H9 (cell line): ENCODE measurements around the gene BACE1-AS. TPM values are rescaled to one million over a fixed set of nuclear protein-coding genes. Genes with fewer than 3 reads are reported as not detected.

Experiments used
- DNase-seq: peaks from one replicate; pipeline ENCODE4 v3.0.0-alpha.2; 2017
- H2AFZ ChIP-seq: one replicate; pipeline ENCODE4 v1.6.1; 2013; ENCODE audit warnings: mild to moderate bottlenecking, low read length, control low read depth, moderate library complexity
- H2AK5ac ChIP-seq: 2 replicates; pipeline ENCODE4 v1.6.1; 2013; ENCODE audit warnings: low read length, control low read depth, mixed read lengths; ENCODE audit not compliant: insufficient read length
- H2BK120ac ChIP-seq: one replicate; pipeline ENCODE4 v1.6.1; 2013; ENCODE audit warnings: low read depth, mild to moderate bottlenecking, low read length, control low read depth, inconsistent platforms; ENCODE audit not compliant: poor library complexity, severe bottlenecking
- H2BK12ac ChIP-seq: 2 replicates; pipeline ENCODE4 v1.6.1; 2013; ENCODE audit warnings: low read length, control low read depth, mixed read lengths, low read depth; ENCODE audit not compliant: insufficient read length
- H2BK15ac ChIP-seq: 2 replicates; pipeline ENCODE4 v1.6.1; 2013; ENCODE audit warnings: low read depth, low read length, control low read depth
- H2BK20ac ChIP-seq: one replicate; pipeline ENCODE4 v1.6.1; 2013; ENCODE audit warnings: low read depth, mild to moderate bottlenecking, low read length, control low read depth, inconsistent platforms; ENCODE audit not compliant: poor library complexity, severe bottlenecking
- H2BK5ac ChIP-seq: 2 replicates; pipeline ENCODE4 v1.6.1; 2013; ENCODE audit warnings: low read length, control low read depth, mixed read lengths; ENCODE audit not compliant: insufficient read length
- H3K14ac ChIP-seq: 2 replicates; pipeline ENCODE4 v1.6.1; 2013; ENCODE audit warnings: low read length, control low read depth; ENCODE audit not compliant: insufficient read depth
- H3K18ac ChIP-seq: 2 replicates; pipeline ENCODE4 v1.6.1; 2013; ENCODE audit warnings: low read depth, mild to moderate bottlenecking, mixed read lengths, low read length, control low read depth; ENCODE audit not compliant: insufficient read length
- H3K23ac ChIP-seq: 2 replicates; pipeline ENCODE4 v1.6.1; 2013; ENCODE audit warnings: low read length, control low read depth, mixed read lengths, low read depth; ENCODE audit not compliant: insufficient read length
- H3K23me2 ChIP-seq: 2 replicates; pipeline ENCODE4 v1.6.1; 2013; ENCODE audit warnings: low read depth, mild to moderate bottlenecking, mixed read lengths, low read length, control low read depth; ENCODE audit not compliant: insufficient read length, poor library complexity, severe bottlenecking
- H3K27ac ChIP-seq: 2 replicates; pipeline ENCODE4 v1.5.1; 2013; ENCODE audit warnings: low read length, control low read depth, mixed read lengths, low read depth; ENCODE audit not compliant: insufficient read length
- H3K27me3 ChIP-seq: 2 replicates; pipeline ENCODE4 v1.6.1; 2013; ENCODE audit warnings: low read length, control low read depth, inconsistent platforms; ENCODE audit not compliant: insufficient read depth
- H3K4ac ChIP-seq: 2 replicates; pipeline ENCODE4 v1.6.1; 2013; ENCODE audit warnings: low read depth, mild to moderate bottlenecking, control low read depth, inconsistent platforms, low read length, moderate library complexity
- H3K4me1 ChIP-seq: 2 replicates; pipeline ENCODE4 v1.6.1; 2013; ENCODE audit warnings: low read length, control low read depth, inconsistent platforms; ENCODE audit not compliant: insufficient read depth
- H3K4me2 ChIP-seq: 2 replicates; pipeline ENCODE4 v1.6.1; 2013; ENCODE audit warnings: low read length, control low read depth, mixed read lengths; ENCODE audit not compliant: insufficient read length, insufficient read depth
- H3K56ac ChIP-seq: 2 replicates; pipeline ENCODE4 v1.6.1; 2013; ENCODE audit warnings: low read depth, mild to moderate bottlenecking, mixed read lengths, low read length, control low read depth; ENCODE audit not compliant: insufficient read length
- H3K79me1 ChIP-seq: 2 replicates; pipeline ENCODE4 v1.6.1; 2013; ENCODE audit warnings: low read depth, mild to moderate bottlenecking, moderate library complexity, low read length, control low read depth, inconsistent platforms; ENCODE audit not compliant: insufficient read depth, poor library complexity, severe bottlenecking
- H3K79me2 ChIP-seq: 2 replicates; pipeline ENCODE4 v1.6.1; 2013; ENCODE audit warnings: low read length, control low read depth, inconsistent platforms; ENCODE audit not compliant: insufficient read depth
- H3K9ac ChIP-seq: 2 replicates; pipeline ENCODE4 v1.6.1; 2013; ENCODE audit warnings: low read length, control low read depth, mixed read lengths; ENCODE audit not compliant: insufficient read length; ENCODE audit errors: extremely low read depth
- H3K9me3 ChIP-seq: one replicate; pipeline ENCODE4 v1.6.1; 2013; ENCODE audit warnings: low read depth, low read length, inconsistent platforms; ENCODE audit not compliant: control insufficient read depth
- H3T11ph ChIP-seq: one replicate; pipeline ENCODE4 v1.6.1; 2013; ENCODE audit warnings: mild to moderate bottlenecking, low read length, control low read depth, inconsistent platforms
- H4K20me1 ChIP-seq: one replicate; pipeline ENCODE4 v1.6.1; 2013; ENCODE audit not compliant: control insufficient read depth, insufficient read length, insufficient read depth
- H4K5ac ChIP-seq: 2 replicates; pipeline ENCODE4 v1.6.1; 2013; ENCODE audit warnings: low read depth, mild to moderate bottlenecking, mixed read lengths, low read length, control low read depth; ENCODE audit not compliant: insufficient read length
- H4K8ac ChIP-seq: replicated peaks from 2 replicates; pipeline ENCODE4 v1.6.1; 2013; ENCODE audit warnings: low read length, control low read depth, mixed read lengths, low read depth; ENCODE audit not compliant: insufficient read length
- H4K91ac ChIP-seq: 2 replicates; pipeline ENCODE4 v1.6.1; 2013; ENCODE audit warnings: low read depth, mild to moderate bottlenecking, moderate library complexity, mixed read lengths, low read length, control low read depth; ENCODE audit not compliant: insufficient read length
- H3K27ac Mint-ChIP-seq, 3 experiments: 2 replicates in 2 of 3; 3 replicates in 1 of 3; pipeline ENCODE4 v1.8.0; 2020 to 2021; ENCODE audit warnings: mixed read lengths in 3 of 3, mild to moderate bottlenecking in 1 of 3, moderate library complexity in 1 of 3
- H3K27me3 Mint-ChIP-seq: 2 replicates; pipeline ENCODE4 v1.8.0; 2021; ENCODE audit warnings: low read depth, mild to moderate bottlenecking, moderate library complexity, mixed read lengths
- H3K36me3 Mint-ChIP-seq, 3 experiments: 2 replicates in 2 of 3; 3 replicates in 1 of 3; pipeline ENCODE4 v1.8.0; 2020 to 2021; ENCODE audit warnings: low read depth in 3 of 3, mixed read lengths in 3 of 3; ENCODE audit not compliant: insufficient read depth in 1 of 3
- H3K4me1 Mint-ChIP-seq, 2 experiments: 2 replicates each; pipeline ENCODE4 v1.8.0; 2020; ENCODE audit warnings: mixed read lengths in 2 of 2
- H3K4me3 Mint-ChIP-seq, 2 experiments: 2 replicates in 1 of 2; 3 replicates in 1 of 2; pipeline ENCODE4 v1.8.0; 2020 to 2021; ENCODE audit warnings: mild to moderate bottlenecking in 2 of 2, mixed read lengths in 2 of 2, moderate library complexity in 1 of 2
- H3K9me3 Mint-ChIP-seq, 2 experiments: 2 replicates in 1 of 2; 3 replicates in 1 of 2; pipeline ENCODE4 v1.8.0; 2020; ENCODE audit warnings: mild to moderate bottlenecking in 2 of 2, mixed read lengths in 2 of 2, moderate library complexity in 1 of 2
- CTCF ChIP-seq: fragments of 200-600 bp; sonication (generic); conservative IDR thresholded peaks from 3 replicates; pipeline ENCODE4 v1.8.0; 2021; ENCODE audit warnings: antibody characterized with exemption, mild to moderate bottlenecking
- WGBS: extraction: QIAGEN DNeasy Blood & Tissue Kit; methylation state at CpG from one replicate; pipeline ENCODE4 v1.1.7; 2013; ENCODE audit warnings: missing lambda C conversion rate, low lambda C conversion rate, mixed read lengths; ENCODE audit not compliant: insufficient read length; ENCODE audit errors: extremely low coverage; 5-methylcytosine and 5-hydroxymethylcytosine counted together
- total RNA-seq: library from RNA; stranded (reverse); gene quantifications from 2 replicates; pipeline ENCODE4 v1.2.1, GENCODE V29; 2021

BACE1-AS gene
- total RNA-seq, 1 experiment from 2014 or later, result 9.9 TPM

- Histone ChIP-seq H3K4ac (no peak overlapping the region), H3K23me2 (peaks cover 10% of the 10 kb centered on the region), H3K23ac (no peak overlapping the region), H2BK120ac (no peak overlapping the region), H3K9me3 (no peaks in the 10 kb centered on the region), H4K91ac (no peak overlapping the region), H2BK15ac (no peak overlapping the region), H2BK20ac (no peak overlapping the region), H3K56ac (no peak overlapping the region), H4K8ac (no peak overlapping the region), H3K4me1 (no peaks in the 10 kb centered on the region), H3K27ac (no peak overlapping the region), H4K5ac (no peak overlapping the region), H2AK5ac (no peak overlapping the region), H2BK12ac (no peak overlapping the region), H2AFZ (no peak overlapping the region), H2BK5ac (no peak overlapping the region), H3K79me1 (no peaks in the 10 kb centered on the region), H3T11ph (no peak overlapping the region), H4K20me1 (no peaks in the 10 kb centered on the region), H3K79me2 (no peaks in the 10 kb centered on the region), H3K18ac (no peak overlapping the region), H3K14ac (no peak overlapping the region), H3K27me3 (no peaks in the 10 kb centered on the region), H3K4me2 (no peak overlapping the region), H3K9ac (no peak overlapping the region)
- Mint-ChIP-seq H3K4me1 (peaks cover 15% of the 10 kb centered on the region in 2 experiments), H3K4me3 (no peak overlapping the region), H3K27ac (no peak overlapping the region), H3K9me3 (no peaks in the 10 kb centered on the region), H3K36me3 (no peaks in the 10 kb centered on the region), H3K27me3 (peaks cover 7% of the 10 kb centered on the region)
- no peak for TF ChIP-seq CTCF
- no peak for DNase-seq
- no CpG with 5 or more reads among the region's 5 CpGs for WGBS
Measured at GRCh38 chr11:117313091-117313490, 21.9 kb downstream of the BACE1-AS start.
